SK-N-SH (cell line): ENCODE measurements around the gene ALDH18A1. TPM values are rescaled to one million over a fixed set of nuclear protein-coding genes. Genes with fewer than 3 reads are reported as not detected.

ENCODE experiments used
- CTCF ChIA-PET: fragments of 300-600, 350-600 bp; formaldehyde crosslinking; extraction: SDS; loops from one replicate; lab custom pipeline; 2021; lab: Yijun Ruan, JAX
- POLR2A ChIA-PET: fragments of 350-600 bp; sonication (Branson Sonifier 250); formaldehyde crosslinking; extraction: SDS; loops from one replicate; lab custom pipeline; 2020; ENCODE audit warnings: antibody characterized with exemption, inconsistent platforms; lab: Yijun Ruan, JAX
- DNase-seq: peaks from one replicate; pipeline ENCODE4 v3.0.0; 2012
- H2AFZ ChIP-seq: fragments of 200-600 bp; sonication (generic); 2 replicates; pipeline ENCODE4 v1.8.1; 2016; ENCODE audit warnings: antibody characterized with exemption, mild to moderate bottlenecking, low read depth
- H3F3A ChIP-seq: fragments of 200-600 bp; sonication (generic); replicated peaks from 2 replicates; pipeline ENCODE3; 2016; ENCODE audit warnings: antibody characterized with exemption, mild to moderate bottlenecking; ENCODE audit not compliant: insufficient read depth
- H3K27ac ChIP-seq, 2 experiments: fragments of 200-500 bp in 1 of 2; fragments of 200-600 bp in 1 of 2; sonication (Bioruptor generic) in 1 of 2; sonication (generic), shearing (Covaris generic) in 1 of 2; 2 replicates each; pipeline versions ENCODE4 v1.5.1 to v1.6.1; 2014 to 2016; ENCODE audit warnings: low read depth in 2 of 2, inconsistent platforms in 1 of 2, low read length in 1 of 2, mild to moderate bottlenecking in 1 of 2, mixed read lengths in 1 of 2
- H3K27me3 ChIP-seq: fragments of 200-600 bp; sonication (generic), shearing (Covaris generic); 2 replicates; pipeline ENCODE4 v1.6.1; 2016; ENCODE audit warnings: mixed run types; ENCODE audit not compliant: insufficient read depth
- H3K36me3 ChIP-seq, 2 experiments: fragments of 200-500 bp in 1 of 2; fragments of 200-600 bp in 1 of 2; sonication (Bioruptor generic) in 1 of 2; sonication (generic) in 1 of 2; replicated peaks in 1 of 2; 2 replicates each; pipeline versions ENCODE3 to v1.5.1; 2014 to 2016; ENCODE audit warnings: low read length in 1 of 2, mild to moderate bottlenecking in 1 of 2; ENCODE audit not compliant: insufficient read depth in 2 of 2, control insufficient read depth in 1 of 2
- H3K4me1 ChIP-seq, 2 experiments: fragments of 200-500 bp in 1 of 2; fragments of 200-600 bp in 1 of 2; sonication (Bioruptor generic) in 1 of 2; sonication (generic), shearing (Covaris generic) in 1 of 2; 2 replicates each; pipeline versions ENCODE4 v1.5.1 to v1.6.1; 2014 to 2016; ENCODE audit warnings: low read depth in 1 of 2, low read length in 1 of 2, mixed run types in 1 of 2; ENCODE audit not compliant: insufficient read depth in 2 of 2, control insufficient read depth in 1 of 2
- H3K4me2 ChIP-seq: fragments of 200-600 bp; sonication (generic), shearing (Covaris generic); 2 replicates; pipeline ENCODE4 v1.6.1; 2017; ENCODE audit warnings: mixed run types
- H3K4me3 ChIP-seq, 2 experiments: fragments of 200-500 bp in 1 of 2; fragments of 200-600 bp in 1 of 2; sonication (Bioruptor generic) in 1 of 2; sonication (generic), shearing (Covaris generic) in 1 of 2; 2 replicates each; pipeline versions ENCODE4 v1.5.1 to v1.8.1; 2014 to 2016; ENCODE audit warnings: low read depth in 2 of 2, inconsistent platforms in 1 of 2, low read length in 1 of 2, mild to moderate bottlenecking in 1 of 2, mixed read lengths in 1 of 2, moderate library complexity in 1 of 2
- H3K79me2 ChIP-seq: fragments of 200-600 bp; sonication (generic); 2 replicates; pipeline ENCODE4 v1.8.1; 2017; ENCODE audit warnings: mild to moderate bottlenecking; ENCODE audit not compliant: insufficient read depth
- H3K9ac ChIP-seq: fragments of 200-600 bp; sonication (generic); 2 replicates; pipeline ENCODE4 v1.6.1; 2017; ENCODE audit warnings: mixed run types
- H3K9me2 ChIP-seq: fragments of 200-600 bp; sonication (generic); 2 replicates; pipeline ENCODE4 v1.6.1; 2017; ENCODE audit warnings: mixed run types
- H3K9me3 ChIP-seq: fragments of 200-600 bp; sonication (generic); 2 replicates; pipeline ENCODE4 v1.6.1; 2017; ENCODE audit warnings: mixed run types, mild to moderate bottlenecking, moderate library complexity
- H4K20me1 ChIP-seq: fragments of 200-600 bp; sonication (generic); 2 replicates; pipeline ENCODE4 v1.6.1; 2017; ENCODE audit warnings: mild to moderate bottlenecking, mixed run types; ENCODE audit not compliant: insufficient read depth
- CTCF ChIP-seq: fragments of 200-600 bp; sonication (generic); IDR thresholded peaks from 2 replicates; pipeline ENCODE4 v1.6.1; 2017; ENCODE audit warnings: antibody characterized with exemption, mild to moderate bottlenecking, moderate library complexity
- EP300 ChIP-seq, 2 experiments: IDR thresholded peaks; 2 replicates each; pipeline versions ENCODE4 v1.4.0 to v1.6.1; 2012; ENCODE audit warnings: borderline replicate concordance in 1 of 2, low read depth in 1 of 2, low read length in 1 of 2
- FOSL2 ChIP-seq: IDR thresholded peaks from 2 replicates; pipeline ENCODE4 v1.4.0; 2012; ENCODE audit warnings: low read depth, mild to moderate bottlenecking, moderate library complexity, borderline replicate concordance
- FOXM1 ChIP-seq: IDR thresholded peaks from 2 replicates; pipeline ENCODE4 v1.4.0; 2012; ENCODE audit warnings: low read depth, mild to moderate bottlenecking
- GABPA ChIP-seq: IDR thresholded peaks from 2 replicates; pipeline ENCODE4 v1.4.0; 2012; ENCODE audit warnings: low read depth, mild to moderate bottlenecking
- GATA2 ChIP-seq: sonication (generic); formaldehyde crosslinking; IDR thresholded peaks from 2 replicates; pipeline ENCODE4 v1.5.0; 2020; ENCODE audit warnings: mild to moderate bottlenecking, missing genetic modification reagents
- IRF3 ChIP-seq: fragments of 150-350 bp; IDR thresholded peaks from 2 replicates; pipeline ENCODE4 v1.6.1; 2016; ENCODE audit warnings: mild to moderate bottlenecking, low read depth, low read length
- JUND ChIP-seq: IDR thresholded peaks from 2 replicates; pipeline ENCODE4 v1.4.0; 2012
- MAX ChIP-seq: IDR thresholded peaks from 2 replicates; pipeline ENCODE4 v1.4.0; 2012; ENCODE audit warnings: low read depth
- MXI1 ChIP-seq: IDR thresholded peaks from 2 replicates; pipeline ENCODE4 v1.6.1; 2012; ENCODE audit warnings: mild to moderate bottlenecking, low read depth, low read length, improper control_type of control experiment
- NRF1 ChIP-seq: IDR thresholded peaks from 2 replicates; pipeline ENCODE4 v1.6.1; 2012; ENCODE audit warnings: low read depth, mild to moderate bottlenecking, low read length
- RAD21 ChIP-seq: IDR thresholded peaks from 2 replicates; pipeline ENCODE4 v1.6.1; 2012; ENCODE audit warnings: mild to moderate bottlenecking, low read length
- RFX5 ChIP-seq: IDR thresholded peaks from 2 replicates; pipeline ENCODE4 v1.6.1; 2012; ENCODE audit warnings: mild to moderate bottlenecking, improper control_type of control experiment, low read length
- RXRA ChIP-seq: IDR thresholded peaks from 2 replicates; pipeline ENCODE4 v1.4.0; 2012; ENCODE audit warnings: low read depth, mild to moderate bottlenecking, borderline replicate concordance
- SIN3A ChIP-seq: IDR thresholded peaks from 2 replicates; pipeline ENCODE4 v1.6.1; 2012; ENCODE audit warnings: low read depth, mild to moderate bottlenecking, low read length, moderate library complexity, borderline replicate concordance
- TCF12 ChIP-seq: IDR thresholded peaks from 2 replicates; pipeline ENCODE4 v1.4.0; 2012
- USF2 ChIP-seq: fragments of 150-350 bp; IDR thresholded peaks from 2 replicates; pipeline ENCODE4 v1.6.1; 2017; ENCODE audit warnings: antibody characterized with exemption, low read length, low read depth, borderline replicate concordance
- YY1 ChIP-seq: IDR thresholded peaks from 2 replicates; pipeline ENCODE4 v1.4.0; 2012; ENCODE audit warnings: low read depth, mild to moderate bottlenecking
- WGBS: methylation state at CpG from one replicate; pipeline ENCODE4 v1.1.6; 2017; ENCODE audit warnings: low lambda C conversion rate; 5-methylcytosine and 5-hydroxymethylcytosine counted together
- polyA plus RNA-seq, 3 experiments: library from polyadenylated mRNA; depleted of rRNA; stranded (reverse); fragments of >200 nt; gene quantifications; 2 replicates each; pipeline ENCODE4 v1.2.3, GENCODE V29; 2012

Gene ALDH18A1
- polyA plus RNA-seq, 1 of the 3 experiments (the other 2 are of a cell fraction), result 59.5 TPM

GRCh38 chr10:95683966-95684365 is 27.5 kb upstream of the ALDH18A1 start:
- Histone ChIP-seq H3K27me3 (no peaks in the 10 kb centered on the region), H3K36me3 (peaks cover 66 to 76% of the 10 kb centered on the region in 2 experiments), H3F3A (no peaks in the 10 kb centered on the region), H3K79me2 (no peaks in the 10 kb centered on the region), H3K9me3 (no peaks in the 10 kb centered on the region), H4K20me1 (no peaks in the 10 kb centered on the region), H3K9me2 (no peaks in the 10 kb centered on the region), H3K4me3 (no peak overlapping the region), H3K9ac (no peak overlapping the region), H3K27ac (no peak overlapping the region; a peak in 1 of 4 replicates), H3K4me2 (no peak overlapping the region), H2AFZ (no peak overlapping the region), H3K4me1 (no peaks in the 10 kb centered on the region; a peak in 2 of 4 replicates)
- CTCF ChIA-PET, result interaction anchor here (1.3 to 2.0 kb wide), 2 partner anchors 11 to 24 kb away, joined by 4 to 12 read pairs; partner anchors contain the start of gene TCTN3
- DNase-seq, result no peak
- no peak for TF ChIP-seq MXI1
- TF ChIP-seq RFX5, result no peak
- no peak for TF ChIP-seq RAD21
- TF ChIP-seq TCF12, result no peak
- TF ChIP-seq RXRA, result no peak
- TF ChIP-seq MAX, result no peak
- no peak for TF ChIP-seq YY1
- no peak for TF ChIP-seq USF2
- TF ChIP-seq IRF3, result no peak
- no peak for TF ChIP-seq EP300 (IDR thresholded peaks at IDR 0.05; ENCODE audit: borderline replicate concordance in 1 of 2, low read depth in 1 of 2, low read length in 1 of 2)
- POLR2A ChIA-PET, result no interaction called here

GRCh38 chr10:95675403-95676116 is 19.0 kb upstream of the ALDH18A1 start:
- no peak overlapping the region for H3K4me2 ChIP-seq
- H3K27me3 ChIP-seq, result no peaks in the 10 kb centered on the region
- H2AFZ ChIP-seq, result no peak overlapping the region
- ChIA-PET CTCF (no interaction called here), POLR2A (no interaction called here)
- H3K4me1 ChIP-seq, result no peaks in the 10 kb centered on the region
- no peak overlapping the region for H3K27ac ChIP-seq
- H3F3A ChIP-seq, result no peaks in the 10 kb centered on the region
- DNase-seq, result no peak
- no peaks in the 10 kb centered on the region for H4K20me1 ChIP-seq
- no peak for TF ChIP-seq GABPA
- no peak for TF ChIP-seq FOXM1
- no peak for TF ChIP-seq CTCF
- TF ChIP-seq RXRA, result no peak
- no peak for TF ChIP-seq FOSL2
- TF ChIP-seq SIN3A, result no peak
- TF ChIP-seq GATA2 (CRISPR knock-in tag), result no peak
- no peak for TF ChIP-seq JUND
- TF ChIP-seq NRF1, result no peak
- peaks cover 45 to 52% of the 10 kb centered on the region in 2 experiments for H3K36me3 ChIP-seq
- WGBS, result 86% methylated on average over 1 of the region's 1 CpG
- H3K79me2 ChIP-seq, result no peaks in the 10 kb centered on the region
- no peaks in the 10 kb centered on the region for H3K9me3 ChIP-seq
- H3K4me3 ChIP-seq, result no peak overlapping the region
- H3K9ac ChIP-seq, result no peak overlapping the region
- H3K9me2 ChIP-seq, result no peaks in the 10 kb centered on the region; the same call in 1 of the 2 replicates
